Measurements from ENCODE around the gene ADAMTS17.

The ADAMTS17 gene

DNA sequence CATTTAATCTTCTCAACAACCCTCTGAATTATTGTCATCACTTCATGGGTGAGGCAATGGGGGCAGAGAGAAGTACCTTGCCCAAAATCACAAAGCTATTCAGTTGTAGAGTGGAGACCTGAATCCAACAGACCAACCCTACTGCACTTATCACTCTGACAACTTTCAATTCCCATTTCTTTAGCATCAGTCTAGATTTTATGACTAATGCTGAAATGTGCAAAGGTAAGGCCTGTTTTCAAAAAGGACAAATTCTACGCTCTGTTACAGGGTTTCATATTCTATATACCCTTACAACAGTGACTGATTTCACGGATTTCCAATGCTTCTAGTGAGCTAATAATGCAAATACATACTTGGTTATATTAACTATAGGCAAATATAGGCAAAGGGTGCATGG is 286.0 kb downstream of the ADAMTS17 start:
- TF ChIP-seq POLR2A (IDR thresholded peaks at IDR 0.05; ENCODE audit: low read length) (no peak), GATA1 (IDR thresholded peaks at IDR 0.05; ENCODE audit: low read depth, low read length) (no peak)
- DNase-seq, result no peak

DNA sequence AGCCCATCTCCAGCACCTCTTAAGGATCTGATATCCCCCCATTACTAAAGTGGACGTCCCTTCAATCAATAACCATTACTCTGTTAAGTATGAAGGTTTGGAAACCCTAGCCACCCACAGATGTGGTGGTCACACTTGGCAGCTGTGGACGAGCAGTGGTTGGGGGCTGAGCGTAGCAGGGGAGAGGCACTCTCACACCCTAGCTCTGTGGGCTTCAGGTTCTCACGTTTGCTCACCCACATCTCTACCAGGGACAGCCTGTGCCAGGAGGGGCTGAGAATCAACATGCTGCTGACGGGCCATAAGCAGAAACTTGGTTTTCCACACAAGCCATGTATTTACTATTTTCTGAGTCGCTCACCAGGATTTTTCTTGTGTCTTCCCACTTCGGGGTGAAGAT is 287.2 kb downstream of the ADAMTS17 start:
- no peak for TF ChIP-seq POLR2A (IDR thresholded peaks at IDR 0.05; ENCODE audit: low read length)
- no peak for TF ChIP-seq GATA1 (IDR thresholded peaks at IDR 0.05; ENCODE audit: low read depth, low read length)
- no peak for DNase-seq

DNA sequence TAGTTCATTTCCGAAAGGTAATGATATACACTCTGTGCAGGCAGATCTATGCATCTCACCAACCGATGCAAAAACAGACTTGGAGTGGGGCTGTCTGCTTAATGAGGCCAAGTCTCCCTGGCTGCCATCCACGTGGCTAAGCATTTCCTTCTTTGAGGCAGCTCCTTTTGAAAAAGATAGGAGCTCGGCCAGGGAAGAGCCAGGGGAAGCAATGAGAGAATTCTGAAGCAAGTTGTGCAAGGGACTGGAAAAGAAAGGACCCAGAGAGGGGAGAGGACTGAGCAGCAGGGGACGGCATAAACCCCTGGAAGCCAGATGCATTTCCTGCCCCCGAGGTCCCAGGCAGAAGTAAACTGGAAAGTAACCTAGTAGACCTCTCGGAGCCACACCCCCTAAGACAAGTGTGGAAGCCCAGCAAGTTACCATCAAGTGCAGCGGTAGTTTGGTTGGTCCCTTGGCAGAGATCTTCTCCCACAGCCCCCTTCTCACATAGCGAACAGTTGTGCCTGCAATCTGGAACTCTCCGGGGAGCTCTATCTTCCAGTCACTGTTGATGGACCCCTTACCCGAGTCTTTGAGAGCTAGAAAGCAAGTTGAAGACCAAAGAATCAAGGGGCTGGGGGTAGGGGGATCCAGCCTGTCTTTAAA is 288.2 kb downstream of the ADAMTS17 start:
- no peak for DNase-seq
- TF ChIP-seq POLR2A (IDR thresholded peaks at IDR 0.05; ENCODE audit: low read length) (no peak), GATA1 (IDR thresholded peaks at IDR 0.05; ENCODE audit: low read depth, low read length) (no peak)

DNA sequence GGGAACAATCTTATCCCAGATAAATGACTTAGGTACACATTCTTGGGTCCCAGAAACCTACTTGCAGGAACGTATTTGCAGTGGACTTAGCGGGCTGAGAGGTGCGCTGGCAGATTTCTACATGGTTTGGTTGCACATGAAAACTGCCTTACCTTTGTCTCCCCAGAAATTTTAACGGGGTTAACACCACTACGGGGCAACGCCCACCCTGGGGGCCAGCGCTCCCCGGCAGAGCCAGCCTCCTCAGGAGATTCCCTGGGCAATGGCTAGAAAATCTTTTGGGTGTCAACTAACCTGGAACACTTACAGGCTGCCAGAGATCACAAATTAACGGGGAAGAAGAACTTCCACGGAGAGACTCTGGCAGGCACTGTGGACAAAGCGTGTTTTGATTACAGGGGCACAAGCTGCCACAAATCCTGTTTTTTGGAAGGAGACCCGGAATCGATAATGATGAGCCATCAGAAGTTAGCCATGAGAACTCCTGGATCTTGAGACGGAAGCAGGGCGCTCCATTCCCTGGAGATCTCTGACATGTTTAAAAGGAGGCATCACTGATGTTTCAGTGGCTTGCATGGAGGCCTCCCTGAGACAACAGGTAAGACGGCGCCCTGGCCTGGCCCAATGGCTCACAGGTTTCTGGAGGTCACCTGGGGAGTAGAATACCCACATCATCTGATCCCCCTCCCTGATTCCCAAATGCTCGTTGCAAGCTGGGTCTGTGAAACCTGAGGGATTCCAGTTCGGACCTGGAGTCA is 288.9 kb downstream of the ADAMTS17 start:
- TF ChIP-seq POLR2A (IDR thresholded peaks at IDR 0.05; ENCODE audit: low read length), result no peak
- TF ChIP-seq GATA1 (IDR thresholded peaks at IDR 0.05; ENCODE audit: low read depth, low read length), result no peak
- DNase-seq, result no peak

DNA sequence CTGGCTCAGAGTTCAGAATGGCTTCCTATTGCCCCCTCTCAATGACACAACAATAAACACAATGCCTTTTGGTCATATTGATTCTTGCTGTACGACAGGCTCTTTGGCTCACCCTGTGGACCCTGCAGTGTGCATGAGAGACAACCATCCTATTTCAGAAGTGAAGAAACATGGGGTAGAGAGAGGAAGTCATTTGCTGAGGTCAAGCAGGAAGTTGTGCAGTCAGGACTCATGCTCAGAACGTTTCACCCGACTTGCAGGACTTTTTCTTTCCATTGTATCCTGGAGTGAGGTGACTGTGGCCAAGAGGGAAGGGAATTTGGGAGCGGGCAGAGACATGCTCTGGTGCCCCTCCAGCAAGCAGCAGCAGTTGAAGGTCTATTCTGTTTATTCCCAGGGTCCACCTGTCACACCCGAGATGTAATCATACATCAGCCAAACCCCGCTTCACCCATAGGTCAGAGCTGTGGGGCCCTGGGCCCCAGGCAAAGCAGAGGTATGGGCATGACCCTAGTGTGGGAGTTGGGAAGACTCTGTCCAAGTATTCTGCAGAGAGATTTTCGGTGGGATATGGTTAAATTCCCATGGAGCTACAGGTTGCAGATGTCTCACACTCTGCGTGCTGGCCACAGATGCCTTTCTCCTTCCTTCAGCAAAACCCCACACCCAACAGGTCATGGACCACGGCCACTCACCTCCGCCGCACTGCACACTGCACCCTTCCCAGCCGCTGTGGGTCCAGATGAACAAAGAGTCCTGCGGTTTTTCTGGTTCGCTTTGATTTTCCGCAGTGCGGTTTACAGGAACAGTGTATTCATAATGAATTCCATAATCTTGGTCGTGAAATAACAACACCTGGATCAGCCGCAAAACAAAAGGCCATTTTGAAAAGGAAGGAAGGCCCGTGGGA is 290.6 kb downstream of the ADAMTS17 start:
- DNase-seq, result no peak
- TF ChIP-seq GATA1 (IDR thresholded peaks at IDR 0.05; ENCODE audit: low read depth, low read length), result no peak
- TF ChIP-seq POLR2A (IDR thresholded peaks at IDR 0.05; ENCODE audit: low read length), result no peak

DNA sequence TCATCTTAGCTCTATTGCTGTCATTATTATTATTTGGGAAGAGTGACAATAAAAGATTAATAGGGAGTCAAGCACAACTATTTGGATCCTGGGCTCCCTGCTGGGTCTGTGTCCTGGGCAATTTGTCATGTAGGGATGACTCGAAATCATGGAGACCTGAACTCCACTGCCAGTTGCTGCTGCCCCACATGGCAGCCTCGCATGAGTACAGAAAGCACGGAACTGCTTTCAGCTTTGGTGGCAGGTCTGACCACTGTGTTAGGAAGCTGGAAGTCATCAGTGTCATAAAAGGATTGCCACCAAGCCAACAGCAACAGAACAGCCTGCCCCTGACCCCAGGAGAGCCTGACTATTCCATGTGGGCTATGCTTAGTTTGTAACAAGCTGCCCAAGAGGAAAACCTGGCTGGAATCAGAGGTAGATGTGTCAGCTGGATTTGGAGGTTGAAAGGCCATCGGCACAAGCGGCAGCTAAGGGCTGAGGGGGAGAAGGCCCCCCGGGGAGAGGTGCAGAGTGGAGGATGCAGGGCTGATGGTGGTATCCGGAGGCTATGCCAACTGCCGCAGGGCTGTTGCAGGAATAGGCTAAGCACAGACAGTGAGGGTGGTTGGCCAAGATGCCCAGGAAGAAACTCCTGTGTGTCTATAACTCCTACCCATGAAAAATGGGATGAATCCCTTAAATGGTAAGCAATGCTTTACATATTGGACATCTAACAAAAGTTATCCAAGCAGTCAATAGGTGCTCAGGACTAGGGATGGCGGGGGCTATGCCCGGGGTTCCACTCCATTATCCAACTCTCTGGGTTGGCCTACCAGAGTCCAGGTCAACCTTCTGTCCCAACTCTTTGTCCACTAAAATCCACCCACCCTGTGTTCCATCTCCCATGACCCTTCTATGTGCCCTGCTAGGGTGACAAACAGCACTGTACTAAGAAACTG is 291.6 kb downstream of the ADAMTS17 start:
- TF ChIP-seq GATA1 (IDR thresholded peaks at IDR 0.05; ENCODE audit: low read depth, low read length) (no peak), POLR2A (IDR thresholded peaks at IDR 0.05; ENCODE audit: low read length) (no peak)
- DNase-seq, result no peak

DNA sequence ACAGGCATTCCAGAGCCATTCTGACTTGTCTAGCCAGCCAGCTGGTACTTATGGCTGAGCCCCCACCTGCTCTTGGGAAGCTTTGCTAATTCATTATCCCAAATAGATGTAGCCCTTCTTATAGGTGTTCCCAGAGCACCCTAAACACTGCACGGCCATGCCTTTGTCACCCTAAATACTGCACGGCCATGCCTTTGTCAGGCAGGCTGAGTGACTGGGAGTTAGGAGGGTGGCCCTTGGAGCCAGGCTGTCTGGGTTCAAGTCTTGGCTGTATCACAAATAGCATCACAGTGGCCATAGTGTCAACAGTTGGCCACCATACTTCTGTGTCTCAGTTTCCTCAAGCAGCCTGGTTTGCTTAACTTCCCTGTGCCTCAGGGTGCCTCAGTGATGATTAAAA is 292.3 kb downstream of the ADAMTS17 start:
- DNase-seq, result no peak
- no peak for TF ChIP-seq POLR2A (IDR thresholded peaks at IDR 0.05; ENCODE audit: low read length)

DNA sequence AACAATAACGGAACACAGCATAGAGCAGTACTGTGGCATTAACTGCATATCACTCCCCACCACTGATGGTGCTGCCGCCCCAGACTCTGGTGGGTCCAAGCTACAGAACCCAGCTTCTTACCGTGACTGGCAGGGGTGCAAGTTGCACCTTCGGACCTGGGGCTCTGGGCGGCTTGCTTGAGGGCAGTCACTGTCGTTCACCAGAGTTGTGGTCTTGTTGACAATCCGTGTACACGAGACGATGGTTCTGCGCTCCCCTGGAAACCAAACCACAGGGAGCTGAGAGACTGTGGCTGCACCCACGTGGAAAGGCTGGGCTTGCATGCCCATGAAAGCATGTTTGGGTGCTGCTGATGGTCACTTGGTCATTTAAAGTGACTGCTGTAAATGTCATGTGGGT is 293.0 kb downstream of the ADAMTS17 start:
- TF ChIP-seq POLR2A (IDR thresholded peaks at IDR 0.05; ENCODE audit: low read length) (no peak), GATA1 (IDR thresholded peaks at IDR 0.05; ENCODE audit: low read depth, low read length) (no peak)
- DNase-seq, result no peak

DNA sequence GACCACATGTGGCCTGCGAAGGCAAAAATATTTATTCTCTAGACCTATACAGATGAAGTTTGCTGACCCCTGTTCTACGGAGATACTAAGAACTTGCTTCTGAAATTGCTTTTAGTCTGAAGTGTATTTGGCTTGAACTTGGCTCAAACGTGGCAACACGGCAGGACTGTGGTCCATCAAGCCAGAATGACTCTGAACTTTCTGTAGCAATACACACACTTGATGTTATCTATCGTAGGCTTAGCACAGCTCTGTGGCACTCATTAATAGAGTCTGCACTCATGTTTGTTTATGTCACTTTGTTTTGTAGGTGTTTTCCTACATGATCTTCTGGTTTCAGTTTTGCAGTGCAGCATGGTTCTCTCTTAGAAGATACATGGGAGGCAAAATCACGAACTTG is 298.1 kb downstream of the ADAMTS17 start:
- no peak for DNase-seq
- TF ChIP-seq GATA1 (IDR thresholded peaks at IDR 0.05; ENCODE audit: low read depth, low read length) (no peak), POLR2A (IDR thresholded peaks at IDR 0.05; ENCODE audit: low read length) (no peak)

DNA sequence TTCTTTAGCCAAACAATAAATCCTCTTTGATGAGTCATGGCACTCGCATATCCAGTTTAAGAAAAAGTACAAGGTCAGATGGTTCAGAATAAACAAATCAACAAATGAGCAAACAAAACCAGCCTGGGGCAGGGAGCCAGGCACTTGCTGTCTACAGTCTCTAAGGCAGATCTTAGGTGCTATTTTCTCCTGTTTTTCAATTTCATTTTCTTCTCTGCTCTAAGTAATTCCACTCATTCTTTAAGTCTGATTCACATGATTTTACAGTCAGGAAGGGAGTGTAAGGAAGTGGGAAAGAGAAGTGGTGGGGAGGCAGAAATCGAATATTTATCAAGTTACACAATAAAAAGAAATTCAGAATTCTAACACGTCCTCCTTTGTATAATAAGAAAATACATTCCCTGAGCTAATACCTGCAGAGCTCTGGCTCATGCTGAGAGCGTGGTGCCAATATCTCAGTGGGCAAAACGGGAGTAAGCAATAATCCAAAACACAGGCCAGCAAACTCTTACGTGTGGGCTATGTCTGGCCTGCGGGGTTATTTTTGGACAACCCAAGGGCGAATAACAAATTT is 298.6 kb downstream of the ADAMTS17 start:
- TF ChIP-seq POLR2A (IDR thresholded peaks at IDR 0.05; ENCODE audit: low read length), result no peak
- TF ChIP-seq GATA1 (IDR thresholded peaks at IDR 0.05; ENCODE audit: low read depth, low read length), result no peak
- DNase-seq, result no peak

DNA sequence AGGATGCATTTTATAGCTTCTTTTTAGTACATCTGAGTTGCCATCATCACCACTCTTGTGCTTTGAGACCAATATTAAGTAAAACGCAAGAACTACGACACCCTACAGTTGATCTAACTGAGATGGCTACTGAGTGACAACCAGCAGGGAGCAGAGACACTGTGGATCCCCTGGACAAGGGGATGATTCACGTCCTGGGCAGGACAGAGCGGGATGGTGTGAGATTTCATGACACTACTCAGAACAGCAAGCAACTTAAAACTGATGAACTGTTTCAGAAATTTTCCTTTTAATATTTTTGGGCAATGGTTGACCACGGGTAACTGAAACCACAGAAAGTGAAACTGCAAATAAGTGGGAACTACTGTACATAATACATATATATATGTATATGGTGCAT is 299.2 kb downstream of the ADAMTS17 start:
- no peak for TF ChIP-seq POLR2A (IDR thresholded peaks at IDR 0.05; ENCODE audit: low read length)
- TF ChIP-seq GATA1 (IDR thresholded peaks at IDR 0.05; ENCODE audit: low read depth, low read length), result no peak
- no peak for DNase-seq

DNA sequence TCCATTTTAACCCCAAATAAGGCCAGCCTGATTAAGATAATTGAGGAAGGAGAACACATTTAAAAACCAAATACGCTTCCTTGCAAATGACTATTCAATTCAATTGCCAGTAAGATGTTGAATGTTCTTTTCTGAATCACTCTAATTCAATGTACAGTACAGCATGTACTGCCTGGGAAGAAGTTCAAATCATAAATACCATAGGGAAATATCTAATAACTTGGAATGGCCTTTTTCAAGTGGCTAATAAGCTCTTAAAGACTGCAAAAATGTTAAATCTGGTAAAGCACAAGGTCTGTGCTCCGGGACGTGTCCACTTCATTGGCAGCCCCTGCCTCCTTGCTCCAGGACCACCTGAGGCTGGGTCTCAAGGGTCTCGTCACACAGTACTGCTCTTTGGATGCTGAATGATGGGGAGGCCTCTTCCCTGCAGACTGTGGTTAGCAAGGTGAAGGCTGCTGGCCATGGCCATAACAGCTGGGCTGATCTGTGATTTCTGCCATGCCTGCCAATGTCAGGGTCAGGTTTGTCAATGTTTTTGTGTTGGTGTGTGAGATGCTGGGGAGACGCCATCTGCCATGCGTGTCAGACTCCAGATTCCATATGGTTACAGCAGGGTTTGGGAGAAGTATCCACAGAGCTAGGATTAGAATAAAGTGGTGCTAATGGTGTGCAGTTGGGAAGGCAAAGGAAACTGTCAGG is 300.5 kb downstream of the ADAMTS17 start:
- TF ChIP-seq GATA1 (IDR thresholded peaks at IDR 0.05; ENCODE audit: low read depth, low read length) (no peak), POLR2A (IDR thresholded peaks at IDR 0.05; ENCODE audit: low read length) (no peak)
- no peak for DNase-seq
